Mesendoderm (in vitro differentiated cells): ENCODE results near the gene WDR36.
A peak's percentile ranks its signal among the peaks of the same experiment; 100 is the strongest.

Experiments used
- DNase-seq: peaks from one replicate; pipeline ENCODE4 v3.0.0; 2013
- H2AK5ac ChIP-seq: 2 replicates; pipeline ENCODE4 v1.6.1; 2013; ENCODE audit warnings: low read length, inconsistent platforms
- H2BK120ac ChIP-seq: 2 replicates; pipeline ENCODE4 v1.6.1; 2013; ENCODE audit warnings: low read depth, mild to moderate bottlenecking, low read length, moderate library complexity, mixed read lengths
- H2BK15ac ChIP-seq: replicated peaks from 2 replicates; pipeline ENCODE4 v1.6.1; 2013; ENCODE audit warnings: low read depth, mild to moderate bottlenecking, moderate library complexity
- H2BK5ac ChIP-seq: 2 replicates; pipeline ENCODE4 v1.6.1; 2013; ENCODE audit warnings: low read length, inconsistent platforms
- H3K18ac ChIP-seq: 2 replicates; pipeline ENCODE4 v1.6.1; 2013; ENCODE audit warnings: mild to moderate bottlenecking, low read length, mixed read lengths
- H3K23ac ChIP-seq: one replicate; pipeline ENCODE4 v1.6.1; 2013; ENCODE audit warnings: low read length
- H3K27ac ChIP-seq: 2 replicates; pipeline ENCODE4 v1.5.1; 2013; ENCODE audit warnings: low read depth, mild to moderate bottlenecking, inconsistent platforms, low read length, moderate library complexity
- H3K27me3 ChIP-seq: 2 replicates; pipeline ENCODE4 v1.6.1; 2013; ENCODE audit warnings: low read length, control low read depth, mild to moderate bottlenecking, inconsistent platforms; ENCODE audit not compliant: insufficient read depth, poor library complexity
- H3K36me3 ChIP-seq: 2 replicates; pipeline ENCODE4 v1.6.1; 2013; ENCODE audit warnings: low read length, inconsistent platforms; ENCODE audit not compliant: control insufficient read depth, insufficient read depth
- H3K4ac ChIP-seq: one replicate; pipeline ENCODE4 v1.6.1; 2013; ENCODE audit warnings: low read depth, mild to moderate bottlenecking, low read length, moderate library complexity
- H3K4me1 ChIP-seq: 2 replicates; pipeline ENCODE4 v1.6.1; 2013; ENCODE audit warnings: low read depth, low read length, inconsistent platforms; ENCODE audit not compliant: control insufficient read depth
- H3K4me2 ChIP-seq: 2 replicates; pipeline ENCODE4 v1.6.1; 2013; ENCODE audit warnings: low read length
- H3K4me3 ChIP-seq: 2 replicates; pipeline ENCODE4 v1.5.1; 2013; ENCODE audit warnings: mild to moderate bottlenecking, low read length
- H3K56ac ChIP-seq: one replicate; pipeline ENCODE4 v1.6.1; 2013; ENCODE audit warnings: low read length
- H3K79me1 ChIP-seq: 2 replicates; pipeline ENCODE4 v1.6.1; 2013; ENCODE audit warnings: low read length, inconsistent platforms
- H3K79me2 ChIP-seq: 2 replicates; pipeline ENCODE4 v1.6.1; 2013; ENCODE audit warnings: mild to moderate bottlenecking, low read length; ENCODE audit not compliant: control insufficient read depth, insufficient read depth
- H3K9ac ChIP-seq: 2 replicates; pipeline ENCODE4 v1.6.1; 2013; ENCODE audit warnings: low read length, inconsistent platforms
- H4K5ac ChIP-seq: one replicate; pipeline ENCODE4 v1.6.1; 2013; ENCODE audit warnings: low read length
- H4K8ac ChIP-seq: one replicate; pipeline ENCODE4 v1.6.1; 2013; ENCODE audit warnings: low read depth, mild to moderate bottlenecking, control low read depth, low read length, moderate library complexity
- WGBS: extraction: QIAGEN DNeasy Blood & Tissue Kit; methylation state at CpG from one replicate; pipeline ENCODE4 v1.1.7; 2013; ENCODE audit warnings: low lambda C conversion rate, missing lambda C conversion rate; ENCODE audit not compliant: insufficient coverage; ENCODE audit errors: extremely low coverage; 5-methylcytosine and 5-hydroxymethylcytosine counted together

The WDR36 gene

DNA sequence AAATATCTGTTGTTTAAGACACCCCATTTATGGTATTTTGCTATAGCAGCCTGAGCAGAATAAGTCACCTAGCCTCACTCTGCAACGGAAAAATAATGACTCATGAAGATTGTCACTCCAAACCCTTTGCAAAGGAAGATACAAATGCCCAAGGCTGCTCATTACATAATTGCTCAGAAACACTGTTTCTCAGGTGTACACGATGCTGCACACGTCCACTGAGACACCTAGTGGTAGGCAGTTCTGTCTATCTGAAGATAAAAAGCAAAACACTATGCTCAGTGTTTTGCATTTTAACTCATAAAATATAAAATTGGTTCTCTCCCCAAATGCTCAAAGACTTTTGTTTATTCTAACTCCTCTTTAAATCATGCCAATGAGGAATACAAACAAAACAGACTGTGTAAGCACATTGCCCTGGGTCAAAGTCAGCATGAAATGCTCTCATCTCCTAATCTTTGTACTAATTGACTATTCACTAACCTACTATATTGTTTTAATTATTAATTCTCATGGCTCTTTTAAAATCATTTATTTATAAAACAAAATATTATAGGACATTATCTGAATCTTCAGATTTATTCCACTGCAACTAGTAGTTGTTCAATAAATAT, 28.3 kb upstream of the WDR36 start:
- Histone ChIP-seq H3K79me2 (no peaks in the 10 kb centered on the region), H3K4ac (no peak overlapping the region), H2AK5ac (no peak overlapping the region), H3K27ac (no peak overlapping the region), H3K56ac (no peak overlapping the region), H4K8ac (no peak overlapping the region), H2BK15ac (no peak overlapping the region), H3K36me3 (no peaks in the 10 kb centered on the region), H3K79me1 (no peaks in the 10 kb centered on the region), H3K4me1 (no peaks in the 10 kb centered on the region), H3K23ac (no peak overlapping the region), H3K18ac (no peak overlapping the region), H3K27me3 (no peaks in the 10 kb centered on the region), H3K9ac (no peak overlapping the region), H2BK120ac (no peak overlapping the region), H3K4me2 (no peak overlapping the region), H2BK5ac (no peak overlapping the region), H4K5ac (no peak overlapping the region), H3K4me3 (no peak overlapping the region)
- DNase-seq = no peak
- WGBS = no CpG with 5 or more reads among the region's 3 CpGs

GRCh38 chr5:111066261-111066938, 25.7 kb upstream of the WDR36 start:
- H3K4ac ChIP-seq = no peak overlapping the region
- no peaks in the 10 kb centered on the region for H3K4me1 ChIP-seq
- no peaks in the 10 kb centered on the region for H3K79me1 ChIP-seq
- H3K4me3 ChIP-seq = no peak overlapping the region
- no peaks in the 10 kb centered on the region for H3K36me3 ChIP-seq
- no peak overlapping the region for H2BK15ac ChIP-seq
- DNase-seq = peak; percentile 41
- H2BK120ac ChIP-seq = no peak overlapping the region
- H2AK5ac ChIP-seq = no peak overlapping the region
- no peak overlapping the region for H3K27ac ChIP-seq
- no peak overlapping the region for H3K9ac ChIP-seq
- H2BK5ac ChIP-seq = no peak overlapping the region
- no peaks in the 10 kb centered on the region for H3K79me2 ChIP-seq
- H4K8ac ChIP-seq = no peak overlapping the region
- H3K18ac ChIP-seq = no peak overlapping the region
- peaks cover 8% of the 10 kb centered on the region for H3K27me3 ChIP-seq
- H4K5ac ChIP-seq = no peak overlapping the region
- H3K4me2 ChIP-seq = no peak overlapping the region
- H3K23ac ChIP-seq = no peak overlapping the region
- H3K56ac ChIP-seq = no peak overlapping the region
- WGBS = no CpG with 5 or more reads among the region's 2 CpGs

- Histone ChIP-seq H2BK120ac (no peak overlapping the region), H3K9ac (no peak overlapping the region), H3K27me3 (peaks cover 12% of the 10 kb centered on the region), H3K79me2 (no peaks in the 10 kb centered on the region), H2AK5ac (no peak overlapping the region), H2BK5ac (no peak overlapping the region), H3K23ac (no peak overlapping the region), H3K36me3 (no peaks in the 10 kb centered on the region), H3K56ac (no peak overlapping the region), H4K8ac (no peak overlapping the region), H3K4ac (no peak overlapping the region), H3K4me2 (no peak overlapping the region), H2BK15ac (no peak overlapping the region), H4K5ac (no peak overlapping the region), H3K18ac (no peak overlapping the region), H3K79me1 (no peaks in the 10 kb centered on the region), H3K27ac (no peak overlapping the region), H3K4me3 (no peak overlapping the region), H3K4me1 (no peaks in the 10 kb centered on the region)
- 100% methylated on average over 1 of the region's 2 CpGs for WGBS
- peak; percentile 27 for DNase-seq
These were observed 23.9 kb upstream of the WDR36 start for GRCh38 chr5:111068213-111068612.

GRCh38 chr5:111069839-111070238, 22.3 kb upstream of the WDR36 start:
- Histone ChIP-seq H4K8ac (no peak overlapping the region), H3K27me3 (peaks cover 12% of the 10 kb centered on the region), H3K4me1 (peaks cover 2% of the 10 kb centered on the region), H3K23ac (no peak overlapping the region), H3K4me3 (no peak overlapping the region), H3K18ac (no peak overlapping the region), H3K4ac (no peak overlapping the region), H3K27ac (no peak overlapping the region), H4K5ac (no peak overlapping the region), H2BK5ac (no peak overlapping the region), H3K9ac (no peak overlapping the region), H2AK5ac (no peak overlapping the region), H3K79me2 (no peaks in the 10 kb centered on the region), H2BK120ac (no peak overlapping the region), H3K56ac (peak overlapping the region; percentile 18), H3K36me3 (no peaks in the 10 kb centered on the region), H2BK15ac (no peak overlapping the region), H3K4me2 (no peak overlapping the region), H3K79me1 (no peaks in the 10 kb centered on the region)
- WGBS = no CpG with 5 or more reads among the region's 4 CpGs
- DNase-seq = no peak

DNA sequence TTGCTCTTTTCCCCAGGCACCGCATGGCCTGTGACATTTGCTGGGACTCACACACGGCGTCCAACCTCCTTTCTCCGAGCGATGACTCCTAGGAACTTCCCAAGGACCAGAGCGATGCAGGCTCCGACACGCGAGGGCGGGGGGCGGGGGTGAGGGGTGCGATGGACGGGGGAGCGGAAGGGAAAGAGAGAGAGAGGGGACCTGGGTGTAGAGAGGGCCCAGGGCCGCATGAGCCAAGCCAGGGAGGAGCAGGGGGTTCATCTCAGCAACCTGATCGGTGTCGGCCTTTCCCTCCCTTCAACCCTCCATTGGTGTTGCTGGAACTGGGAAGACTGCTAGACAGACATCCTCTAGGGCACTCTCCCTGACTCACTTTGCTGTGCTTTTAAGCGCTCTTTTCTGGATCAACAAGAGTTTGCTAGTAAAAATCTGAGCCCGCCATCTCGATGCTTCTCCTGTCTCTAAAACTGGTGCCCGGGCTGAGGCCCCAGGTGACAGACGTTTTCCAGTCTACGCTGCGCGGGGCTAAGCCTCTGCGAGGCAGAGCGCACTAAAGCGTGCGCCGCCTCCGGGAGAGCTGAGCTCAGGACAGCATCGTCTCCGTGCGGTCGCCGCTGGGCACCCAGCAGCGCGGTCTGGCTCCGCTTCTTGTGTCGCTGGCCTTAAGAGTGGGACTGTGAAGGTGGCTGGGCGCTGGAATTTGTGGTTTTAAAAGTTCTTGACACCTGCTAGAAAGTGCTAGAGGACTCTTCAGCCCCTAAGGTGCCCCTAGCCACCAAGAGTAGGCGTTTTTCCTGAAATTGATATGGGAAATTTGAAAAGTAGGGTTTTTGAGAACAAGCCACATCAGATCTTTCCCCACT, 21.6 kb upstream of the WDR36 start:
- Histone ChIP-seq H3K27ac (no peak overlapping the region), H3K23ac (no peak overlapping the region), H4K5ac (no peak overlapping the region), H3K4me1 (peaks cover 2% of the 10 kb centered on the region), H2BK5ac (no peak overlapping the region), H3K4me2 (peak overlapping the region; percentile 69), H3K4ac (no peak overlapping the region), H3K36me3 (no peaks in the 10 kb centered on the region), H3K18ac (no peak overlapping the region), H3K9ac (peak overlapping the region; percentile 31), H2BK120ac (no peak overlapping the region), H2AK5ac (no peak overlapping the region), H3K79me1 (no peaks in the 10 kb centered on the region), H3K56ac (peak overlapping the region; percentile 18), H3K79me2 (no peaks in the 10 kb centered on the region), H2BK15ac (no peak overlapping the region), H4K8ac (no peak overlapping the region), H3K4me3 (peak overlapping the region; percentile 19), H3K27me3 (peaks cover 12% of the 10 kb centered on the region)
- WGBS = no CpG with 5 or more reads among the region's 42 CpGs
- DNase-seq = peak; percentile 82
